Left ventricle myocardium inferior (tissue), 1 donor: ENCODE results near the gene SCAMP5. TPM values are rescaled to one million over a fixed set of nuclear protein-coding genes. Genes with fewer than 3 reads are reported as not detected.

ENCODE experiments used
- DNase-seq: peaks from one replicate; pipeline ENCODE4 v3.0.0-alpha.2; 2020
- H3K27ac ChIP-seq: fragments of 200-600 bp; replicated peaks from 2 replicates; pipeline ENCODE4 v1.8.0; 2021
- H3K27me3 ChIP-seq: fragments of 200-600 bp; 2 replicates; pipeline ENCODE4 v1.8.0; 2021; ENCODE audit warnings: low read depth
- H3K36me3 ChIP-seq: fragments of 200-600 bp; 2 replicates; pipeline ENCODE4 v1.8.0; 2021
- H3K4me1 ChIP-seq: fragments of 200-600 bp; 2 replicates; pipeline ENCODE4 v1.8.0; 2021
- H3K4me3 ChIP-seq: fragments of 200-600 bp; 2 replicates; pipeline ENCODE4 v1.8.0; 2021; ENCODE audit warnings: mild to moderate bottlenecking, moderate library complexity
- H3K9me3 ChIP-seq: fragments of 200-600 bp; replicated peaks from 2 replicates; pipeline ENCODE4 v1.8.0; 2021
- CTCF ChIP-seq: fragments of 200-600 bp; IDR thresholded peaks from 2 replicates; pipeline ENCODE4 v1.8.0; 2021; ENCODE audit warnings: antibody characterized with exemption, mild to moderate bottlenecking, borderline replicate concordance
- intact Hi-C: fragments of 100-400 bp; cut with micrococcal nuclease; formaldehyde crosslinking; loops from one replicate; pipeline ENCODE4 v1.11.0; 2022
- total RNA-seq: library from RNA; stranded (reverse); fragmentation: NEBNext Ultra II Directional; extraction: Animal tissue kit (Norgen Biotek cat#: 25700); gene quantifications from one replicate; pipeline ENCODE4 v1.2.1, GENCODE V29; 2021
- donor health status: DM: no; HTN: yes; CAD: no; lungs with severe emphysema.

SCAMP5 gene
- total RNA-seq, 1 donor from 2014 or later = 3.0 TPM

- Histone ChIP-seq H3K27me3 (peaks cover 39% of the 10 kb centered on the region), H3K27ac (no peak overlapping the region), H3K36me3 (no peaks in the 10 kb centered on the region), H3K4me3 (no peak overlapping the region), H3K4me1 (no peaks in the 10 kb centered on the region), H3K9me3 (no peaks in the 10 kb centered on the region)
- intact Hi-C loops = no loop called here
- peak; percentile 47 for TF ChIP-seq CTCF
- no peak for DNase-seq
Measured at GRCh38 chr15:74988007-74988800, 7.2 kb upstream of the SCAMP5 start.

- no peaks in the 10 kb centered on the region for H3K9me3 ChIP-seq
- no peak overlapping the region for H3K4me3 ChIP-seq
- TF ChIP-seq CTCF = no peak
- H3K27ac ChIP-seq = no peak overlapping the region
- H3K4me1 ChIP-seq = no peaks in the 10 kb centered on the region
- H3K36me3 ChIP-seq = no peaks in the 10 kb centered on the region
- intact Hi-C loops = no loop called here
- DNase-seq = no peak
- peaks cover 36% of the 10 kb centered on the region for H3K27me3 ChIP-seq
Measured at GRCh38 chr15:74989527-74989926, 5.8 kb upstream of the SCAMP5 start.

GRCh38 chr15:74992619-74993018 lies 2.7 kb upstream of the SCAMP5 start:
- H3K4me1 ChIP-seq = peaks cover 11% of the 10 kb centered on the region
- no peak overlapping the region for H3K4me3 ChIP-seq
- no peak for DNase-seq
- TF ChIP-seq CTCF = no peak
- H3K27ac ChIP-seq = no peak overlapping the region
- H3K9me3 ChIP-seq = no peaks in the 10 kb centered on the region
- no peaks in the 10 kb centered on the region for H3K36me3 ChIP-seq
- H3K27me3 ChIP-seq = peaks cover 32% of the 10 kb centered on the region
- intact Hi-C loops = no loop called here

GRCh38 chr15:74994236-74994635 lies 1.1 kb upstream of the SCAMP5 start:
- peaks cover 11% of the 10 kb centered on the region for H3K4me1 ChIP-seq
- H3K4me3 ChIP-seq = no peak overlapping the region
- intact Hi-C loops = no loop called here
- H3K36me3 ChIP-seq = no peaks in the 10 kb centered on the region
- peaks cover 48% of the 10 kb centered on the region for H3K27me3 ChIP-seq
- no peaks in the 10 kb centered on the region for H3K9me3 ChIP-seq
- no peak overlapping the region for H3K27ac ChIP-seq
- DNase-seq = no peak
- no peak for TF ChIP-seq CTCF

- Histone ChIP-seq H3K27ac (no peak overlapping the region), H3K4me3 (peak overlapping the region; percentile 77), H3K27me3 (peaks cover 52% of the 10 kb centered on the region), H3K36me3 (no peaks in the 10 kb centered on the region), H3K9me3 (no peaks in the 10 kb centered on the region), H3K4me1 (peaks cover 11% of the 10 kb centered on the region)
- intact Hi-C loops = no loop called here
- DNase-seq = no peak
- TF ChIP-seq CTCF = no peak
Measured at GRCh38 chr15:74994685-74995084, 678 bp upstream of the SCAMP5 start.
